Activated gamma-delta T cell (primary cell): ENCODE measurements around the gene MTARC1.

ENCODE experiments used
- DNase-seq: peaks from one replicate; lab custom pipeline; 2025; lab: John Stamatoyannopoulos, UW

Gene MTARC1

DNA sequence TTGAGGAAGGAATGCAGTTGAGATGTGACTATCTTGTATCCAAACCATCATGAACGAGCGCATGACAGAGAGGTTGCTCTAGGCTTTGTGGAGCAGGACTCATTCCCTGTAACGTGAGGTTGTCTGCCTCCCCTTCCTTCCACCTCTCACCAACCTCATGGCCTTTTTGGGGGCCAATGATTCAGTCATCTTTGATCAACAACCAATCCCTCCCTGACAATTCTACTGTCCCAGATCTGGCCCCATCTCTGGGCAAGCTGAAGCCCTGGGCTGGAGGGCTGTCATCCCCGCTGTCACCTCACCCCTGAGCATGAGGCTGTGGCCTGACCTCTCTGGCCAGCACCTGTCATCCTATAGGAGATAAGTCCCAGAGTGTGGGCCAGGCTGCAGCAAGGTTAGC is 19.7 kb downstream of the MTARC1 start:
- no peak for DNase-seq

DNA sequence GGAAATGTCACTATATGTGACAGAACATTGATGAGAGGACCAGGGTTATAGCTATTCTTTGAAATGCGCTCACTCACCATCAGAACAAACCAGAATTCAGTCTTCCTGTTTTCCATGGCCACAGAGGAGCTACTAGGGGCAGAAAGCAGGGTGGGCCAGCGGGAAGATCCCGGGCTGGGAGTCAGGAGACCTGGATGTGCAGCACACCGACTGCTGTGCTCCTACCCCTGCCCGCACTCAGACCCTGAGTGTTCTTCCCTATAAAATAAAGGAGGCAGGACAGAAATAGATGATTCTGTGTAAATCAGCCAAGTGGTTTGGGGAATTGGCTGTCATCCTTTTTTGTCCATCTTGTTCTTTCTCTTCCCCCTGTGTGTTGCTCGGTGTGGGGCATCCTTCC is 21.0 kb downstream of the MTARC1 start:
- DNase-seq = no peak

DNA sequence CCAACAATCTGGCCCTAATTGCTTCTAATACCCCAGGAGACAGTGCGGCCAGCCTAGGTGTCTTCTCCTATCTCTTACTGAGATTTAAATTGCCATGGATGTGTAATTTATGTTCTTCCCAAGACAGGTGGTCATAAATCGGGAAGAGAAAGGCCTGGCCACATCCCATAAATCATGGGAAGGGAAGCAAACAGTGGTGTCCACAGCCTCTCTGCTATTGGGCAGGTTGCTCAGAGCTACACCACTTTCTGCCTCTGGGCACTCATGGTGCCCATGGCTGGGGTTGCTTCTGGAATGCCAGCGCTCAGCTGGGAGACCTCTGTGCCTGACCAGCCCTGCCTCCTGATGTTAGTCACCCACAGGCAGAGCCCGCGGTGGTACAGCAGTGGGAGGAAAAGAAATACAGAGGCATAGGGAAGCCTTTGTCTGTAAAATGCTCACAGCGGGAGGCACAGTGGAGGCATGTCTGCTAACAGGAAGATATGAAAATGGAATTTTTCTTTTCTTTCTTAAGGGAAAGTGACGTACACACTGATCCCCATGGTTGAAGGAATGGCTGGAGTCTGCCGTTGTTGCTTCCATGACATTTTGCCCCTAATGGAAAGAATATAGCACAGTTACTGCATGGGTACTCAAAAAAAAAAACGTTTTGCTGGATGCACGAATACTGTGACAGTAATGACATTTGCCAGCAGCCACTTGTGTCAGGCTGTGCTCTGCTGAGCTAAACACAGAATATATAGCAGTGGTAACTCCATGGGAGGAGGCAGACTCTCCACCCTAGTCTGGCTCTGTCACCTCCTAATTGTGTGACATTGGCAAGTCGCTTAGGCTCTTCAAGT is 21.9 kb downstream of the MTARC1 start:
- no peak for DNase-seq

DNA sequence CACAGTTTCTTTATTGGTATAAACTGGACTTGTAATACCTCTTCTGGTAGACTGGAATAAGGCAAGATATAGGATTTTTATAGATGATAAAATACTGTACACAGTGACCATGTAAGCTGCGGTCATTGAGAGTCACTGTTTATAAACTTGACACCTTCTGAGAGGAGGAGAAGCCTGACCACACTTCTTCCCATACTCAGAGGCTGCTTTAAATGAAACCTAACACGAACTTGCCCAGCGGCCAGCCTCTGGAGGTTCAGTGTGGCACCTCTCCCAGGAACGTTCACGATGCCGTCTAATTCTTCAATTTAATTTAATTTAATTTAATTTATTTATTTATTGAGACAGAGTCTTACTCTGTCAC is 22.5 kb downstream of the MTARC1 start:
- DNase-seq = no peak

DNA sequence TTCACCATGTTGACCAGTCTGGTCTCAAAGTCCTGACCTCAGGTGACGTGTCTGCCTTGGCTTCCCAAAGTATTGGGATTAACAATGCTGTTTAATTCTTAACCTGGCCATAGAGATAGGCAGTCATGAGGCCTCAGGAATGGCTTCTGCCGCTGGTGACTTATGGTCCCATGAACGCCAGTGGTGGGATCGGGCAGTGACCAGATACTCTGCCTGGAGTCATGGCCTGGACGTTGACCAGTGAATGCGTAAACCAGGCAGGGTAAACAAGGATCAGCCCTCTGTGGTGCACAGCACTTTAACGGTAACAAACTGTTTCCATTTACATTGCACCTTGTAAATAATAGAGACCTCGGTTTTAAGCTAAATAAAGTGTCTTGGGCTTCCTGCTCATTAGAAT is 23.0 kb downstream of the MTARC1 start:
- no peak for DNase-seq

DNA sequence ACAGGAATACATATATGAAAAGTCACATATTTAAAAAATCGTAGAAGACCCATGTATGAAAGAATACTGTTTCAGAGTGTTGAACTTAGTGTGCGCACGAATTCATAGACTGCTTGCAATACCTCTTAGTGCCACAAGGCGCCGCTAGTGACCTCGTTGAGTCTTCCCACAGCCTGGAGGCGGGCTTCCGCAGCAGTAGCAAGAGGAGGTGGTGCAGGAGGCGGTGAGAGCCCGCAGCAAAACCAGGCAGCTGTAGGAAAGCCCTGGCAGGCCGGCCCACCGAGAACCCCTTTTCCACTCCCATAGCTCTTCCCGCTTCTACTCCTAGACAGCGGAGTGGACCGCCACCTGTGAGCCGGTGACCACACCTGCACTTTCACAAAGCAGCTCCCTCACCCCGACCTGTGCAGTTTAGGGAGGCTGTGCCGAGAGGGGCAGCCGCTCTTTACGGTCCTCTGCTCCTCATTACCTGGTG is 23.5 kb downstream of the MTARC1 start:
- DNase-seq = no peak

DNA sequence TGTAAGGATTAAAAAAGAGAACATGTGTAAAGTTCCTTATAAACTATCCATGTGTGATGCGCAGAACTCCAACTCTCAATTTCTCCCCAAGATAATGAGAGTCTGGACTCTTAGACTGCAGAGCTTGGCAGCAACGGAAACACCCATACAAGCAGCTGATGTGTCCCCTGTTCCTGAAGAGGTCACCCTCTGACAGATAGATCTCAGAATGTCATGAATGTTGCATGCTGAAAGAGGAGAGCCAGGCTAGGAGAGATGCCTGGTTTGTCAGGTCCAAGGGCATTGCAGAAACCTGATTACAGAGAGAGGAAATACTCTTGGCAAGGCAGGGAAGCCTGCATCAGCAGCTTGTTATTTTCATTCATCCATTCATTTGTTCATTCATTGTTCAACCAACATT is 24.2 kb downstream of the MTARC1 start:
- no peak for DNase-seq

DNA sequence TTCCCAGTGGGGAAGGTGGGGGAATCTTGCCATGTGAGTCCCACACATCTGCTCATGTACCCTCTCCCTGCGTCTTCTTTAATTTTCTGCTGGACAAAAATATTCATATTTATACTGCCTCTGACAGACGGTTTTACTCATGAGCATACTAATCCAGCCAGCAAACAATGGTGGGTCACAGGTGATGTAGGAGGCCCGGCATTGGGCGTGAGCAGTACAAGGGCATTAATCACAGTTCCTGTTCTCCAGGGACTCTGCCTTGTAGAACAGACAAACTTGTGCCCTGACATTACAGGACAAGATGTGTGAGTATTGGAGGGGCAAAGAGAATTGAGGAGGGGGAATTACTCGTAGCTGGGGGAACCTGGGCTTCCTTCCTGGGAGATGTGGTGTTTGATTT is 25.0 kb downstream of the MTARC1 start:
- no peak for DNase-seq

DNA sequence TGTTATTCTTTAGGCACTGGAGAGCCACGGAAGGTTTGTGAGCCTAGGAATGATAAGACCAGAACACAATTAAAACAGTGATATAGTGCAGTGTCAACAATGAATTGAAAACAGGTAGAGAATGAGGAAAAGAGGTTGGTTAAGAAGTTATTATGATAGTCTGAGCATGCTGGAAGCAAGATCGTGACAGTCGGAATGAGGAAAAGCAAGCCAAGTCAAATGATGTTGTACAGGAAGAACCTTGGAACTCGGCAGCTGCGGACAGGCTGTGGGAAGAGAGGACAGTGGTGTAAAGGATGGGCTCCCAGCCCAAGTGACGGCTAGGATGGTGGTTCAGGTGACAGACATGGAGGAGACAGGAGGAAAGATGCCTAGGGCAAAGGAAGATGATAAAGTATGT is 25.6 kb downstream of the MTARC1 start:
- DNase-seq = no peak

DNA sequence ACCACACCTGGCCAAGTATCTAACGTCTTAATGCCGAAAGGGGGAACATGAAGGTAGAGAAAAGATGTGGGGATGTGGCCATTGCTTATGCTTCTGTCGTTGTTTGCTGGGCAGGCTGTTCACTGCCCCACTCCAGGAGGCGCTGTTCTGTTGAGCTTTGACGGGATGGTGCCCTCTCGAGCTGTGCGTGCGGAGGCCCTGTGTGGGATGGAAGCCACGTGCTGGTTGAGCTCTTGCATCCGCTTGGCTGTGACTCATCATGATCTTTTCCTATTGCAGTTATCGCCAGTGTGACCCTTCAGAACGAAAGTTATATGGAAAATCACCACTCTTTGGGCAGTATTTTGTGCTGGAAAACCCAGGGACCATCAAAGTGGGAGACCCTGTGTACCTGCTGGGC is 26.3 kb downstream of the MTARC1 start:
- DNase-seq = no peak

DNA sequence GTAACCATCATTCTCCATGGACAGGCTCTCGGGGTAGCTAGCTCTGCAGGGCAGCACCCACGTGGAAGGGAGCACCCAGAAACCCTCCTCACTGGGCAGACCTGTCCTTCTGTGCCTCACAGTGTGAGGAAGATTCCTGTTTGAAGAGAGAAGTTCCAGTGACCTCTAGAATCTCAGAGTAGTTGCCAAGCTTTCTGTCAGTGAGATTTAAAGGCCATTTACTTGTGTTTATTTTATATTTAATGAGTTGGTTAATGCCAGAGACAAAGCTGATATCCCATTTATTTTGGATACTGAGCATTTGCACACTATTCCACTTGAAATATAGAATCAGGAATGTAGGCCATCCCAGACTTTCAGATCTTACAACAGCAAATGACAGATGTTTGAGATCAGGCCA is 28.7 kb downstream of the MTARC1 start:
- no peak for DNase-seq

DNA sequence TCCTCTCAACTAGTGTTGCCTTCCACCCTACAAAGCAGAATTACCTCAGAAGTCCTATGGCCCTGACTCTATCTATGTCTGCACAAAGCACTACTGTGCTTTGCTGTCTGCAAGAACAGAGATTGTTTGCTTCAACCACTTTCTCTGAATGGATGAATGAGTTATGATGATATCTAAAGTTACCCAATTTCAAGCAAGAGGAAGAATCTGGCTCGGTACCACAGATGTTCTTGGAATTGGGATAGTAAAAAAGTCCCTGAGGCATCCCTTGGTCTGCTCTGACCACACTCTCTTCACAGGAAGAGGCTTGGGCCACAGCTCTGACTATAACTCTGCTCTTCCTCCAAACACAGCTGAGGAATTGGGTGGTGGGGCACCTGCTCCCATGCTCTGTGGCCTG is 31.2 kb downstream of the MTARC1 start:
- DNase-seq = no peak

DNA sequence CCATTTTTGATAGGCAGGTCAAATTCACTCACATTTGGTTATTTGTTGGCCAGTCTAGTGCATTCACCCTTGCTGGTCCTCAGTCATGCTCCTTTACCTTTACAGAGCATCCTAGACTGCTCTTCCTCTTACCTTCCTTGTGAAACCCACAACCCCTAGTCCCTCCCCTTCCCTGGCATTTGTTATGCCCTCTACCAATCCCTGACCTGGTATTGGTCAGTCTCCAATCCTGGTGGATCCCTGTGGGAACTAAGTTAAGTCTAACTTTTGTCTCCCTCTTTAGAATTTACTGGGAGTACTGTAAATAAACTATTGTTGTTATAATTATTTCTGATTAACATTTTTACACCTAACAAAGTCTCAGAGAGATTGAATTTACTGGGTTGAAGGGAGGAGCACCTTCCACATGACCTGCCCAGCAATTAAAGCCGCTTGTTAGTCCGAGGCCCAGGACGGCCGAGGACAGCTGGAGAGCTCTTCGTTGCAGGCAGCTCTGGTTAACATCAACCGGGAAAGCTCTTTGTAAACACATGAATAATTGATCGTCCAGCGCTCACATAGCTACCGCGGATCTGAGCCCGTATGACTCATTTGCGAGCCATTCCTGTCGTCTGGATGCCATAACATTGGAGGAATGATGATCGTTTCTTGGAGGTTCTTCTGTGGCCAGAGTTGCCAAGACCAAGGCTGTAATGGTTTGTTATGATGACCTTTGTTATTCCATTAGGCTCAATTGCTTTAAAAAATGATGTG is 31.9 kb downstream of the MTARC1 start:
- no peak for DNase-seq

DNA sequence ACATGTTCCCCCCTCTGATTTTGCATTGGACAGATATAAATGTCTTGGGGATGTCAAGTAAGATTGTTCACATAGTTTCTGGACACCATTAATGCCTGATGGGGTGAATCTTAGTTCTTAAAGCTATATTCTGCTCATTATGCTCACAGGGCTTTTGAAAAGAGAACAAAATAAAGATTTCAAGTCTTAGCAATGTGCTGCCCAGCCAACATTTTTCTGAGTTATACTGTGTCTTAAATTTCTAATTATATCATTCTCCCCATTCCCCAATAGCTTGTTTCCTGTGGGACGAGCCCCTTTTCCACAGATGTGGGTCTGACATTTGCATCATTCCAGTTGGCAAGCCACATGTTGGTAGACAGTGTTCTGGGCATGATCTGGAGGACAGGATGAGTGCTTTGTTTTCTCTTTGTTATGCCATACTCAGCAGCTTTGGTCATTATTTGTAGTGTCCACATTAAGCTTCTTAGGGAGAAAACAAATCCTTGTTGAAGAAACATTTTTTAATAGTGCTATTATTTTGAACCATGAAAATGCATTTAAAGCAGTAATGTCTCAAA is 32.8 kb downstream of the MTARC1 start:
- no peak for DNase-seq

DNA sequence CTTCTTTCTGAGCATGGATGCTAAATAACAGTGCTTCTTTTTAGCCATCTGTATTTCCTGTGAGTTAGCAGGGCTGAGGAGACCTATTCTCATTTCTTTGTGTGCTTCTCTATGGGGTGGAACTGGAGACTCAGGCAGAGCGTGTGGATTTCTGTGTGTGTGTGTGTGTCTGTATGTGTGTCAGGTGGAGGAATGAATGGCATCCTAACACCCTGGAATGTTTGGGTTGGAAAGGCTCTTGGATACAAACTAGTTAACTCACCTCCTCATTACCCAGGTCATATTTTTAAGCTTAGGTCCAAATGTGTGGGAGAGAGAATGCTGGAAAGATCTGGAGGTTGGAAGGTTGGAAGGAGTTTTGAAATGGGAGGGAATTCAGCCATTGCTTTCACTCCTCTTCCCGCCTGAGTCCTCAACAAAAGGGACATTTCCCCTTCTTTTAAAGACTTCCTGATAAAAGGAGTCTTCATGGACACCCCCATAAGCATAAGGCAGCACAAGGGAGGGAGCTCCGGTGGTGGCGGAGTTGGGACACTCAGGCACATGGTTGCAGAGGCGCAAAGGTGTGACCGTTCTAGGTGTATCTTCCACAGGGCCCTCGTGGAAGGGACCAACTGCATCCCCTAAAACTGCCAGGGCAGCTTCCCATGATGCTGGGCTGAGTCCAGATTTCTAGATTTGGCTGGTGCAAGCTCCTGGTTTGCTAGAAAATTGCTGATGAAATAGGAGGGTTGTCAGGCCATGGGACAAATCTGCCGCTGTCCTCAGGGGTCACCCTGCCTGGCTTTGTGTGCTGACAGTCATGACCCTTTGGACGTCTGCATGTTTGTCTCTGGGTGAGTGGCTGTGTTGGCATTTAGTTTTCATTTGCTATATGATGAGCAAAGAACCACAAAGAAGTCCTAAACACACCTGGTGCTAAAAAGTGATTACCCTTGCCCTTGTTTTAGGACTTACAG is 37.6 kb downstream of the MTARC1 start:
- DNase-seq = no peak

DNA sequence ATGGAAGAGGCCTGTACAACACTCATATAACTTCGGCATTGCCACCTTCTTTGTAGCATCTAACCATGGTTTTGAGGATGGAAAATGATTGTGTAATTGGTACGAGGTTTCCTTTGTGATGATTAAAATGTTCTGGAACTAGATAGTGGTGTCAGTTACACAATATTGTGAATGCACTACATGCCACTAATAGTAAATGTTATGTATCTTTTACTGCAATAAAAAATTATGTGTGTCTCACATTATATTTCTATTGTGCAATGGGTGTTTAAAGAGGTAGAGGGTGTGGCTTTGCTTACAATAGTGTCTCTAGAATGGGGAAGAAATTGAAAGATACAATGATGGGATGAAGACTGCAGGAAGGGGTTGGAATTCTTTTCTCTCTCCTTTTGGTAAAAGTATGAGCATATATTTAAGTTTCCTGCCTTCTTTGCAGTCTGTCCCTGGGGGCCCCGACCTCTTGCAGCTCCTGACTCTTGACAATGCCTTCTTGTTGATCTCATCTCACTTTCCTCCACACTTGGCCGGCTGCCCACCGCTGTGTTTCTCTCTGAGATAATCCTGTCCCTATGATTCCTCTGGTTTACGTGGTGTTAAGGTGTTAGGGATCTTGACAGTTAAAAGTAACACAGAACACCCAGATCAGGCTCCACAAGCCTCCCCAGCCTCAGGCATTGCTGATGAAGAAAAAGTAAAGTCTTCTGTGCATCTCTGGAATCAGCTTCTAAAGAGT is 39.3 kb downstream of the MTARC1 start:
- DNase-seq = no peak

DNA sequence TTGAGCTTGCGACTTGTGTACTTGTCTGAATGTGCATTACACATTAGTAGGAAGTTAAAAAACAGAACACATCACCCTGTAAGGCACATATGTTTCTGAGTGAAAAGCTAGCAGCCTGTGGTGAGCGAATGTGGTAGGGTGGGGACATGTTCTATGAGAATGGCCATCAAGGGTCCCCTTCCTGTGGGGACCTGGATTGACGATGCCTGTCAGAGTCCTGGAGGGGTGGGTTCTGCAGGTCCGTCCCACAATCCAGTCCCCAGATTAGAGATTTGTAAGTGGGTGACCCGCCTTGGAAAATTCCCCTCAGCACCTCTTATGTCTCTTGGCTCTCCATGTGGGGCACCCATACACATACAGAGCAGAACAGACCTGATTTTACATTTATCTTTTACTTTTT is 40.0 kb downstream of the MTARC1 start:
- no peak for DNase-seq

DNA sequence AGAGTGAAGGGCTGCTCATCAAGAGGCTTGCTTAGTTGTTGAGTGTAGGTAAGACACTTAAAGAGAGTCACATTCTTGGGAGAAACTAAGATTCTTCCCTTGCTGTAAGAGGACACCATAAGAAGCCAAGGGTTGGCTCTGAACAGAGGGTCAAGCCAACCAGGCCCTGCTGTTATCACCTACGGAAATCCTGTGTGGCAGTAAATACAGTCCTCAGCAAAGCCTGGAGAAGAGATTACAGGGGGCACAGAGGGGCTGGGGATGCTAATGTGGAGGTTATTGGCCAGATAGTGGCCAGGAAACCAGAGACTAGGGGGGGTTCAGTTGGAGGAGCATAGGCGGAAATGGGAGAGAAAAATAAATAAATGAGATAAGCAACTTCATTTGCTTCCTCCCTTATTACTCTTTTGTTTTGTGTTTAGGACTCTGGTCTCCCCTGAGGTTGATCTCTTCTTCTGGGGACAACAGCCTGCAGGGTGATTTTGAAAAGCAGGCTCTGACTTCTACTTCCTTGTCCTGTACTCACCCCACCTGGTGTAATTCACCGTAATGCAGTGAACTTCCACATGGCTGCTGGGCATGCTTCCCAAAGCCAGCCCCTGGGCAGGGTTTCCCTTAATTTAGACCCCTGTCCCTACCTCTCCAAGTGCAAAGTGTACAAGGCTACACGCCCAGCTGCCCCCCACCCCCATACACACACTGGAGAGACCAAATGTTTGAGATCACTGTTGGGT is 40.9 kb downstream of the MTARC1 start:
- no peak for DNase-seq

DNA sequence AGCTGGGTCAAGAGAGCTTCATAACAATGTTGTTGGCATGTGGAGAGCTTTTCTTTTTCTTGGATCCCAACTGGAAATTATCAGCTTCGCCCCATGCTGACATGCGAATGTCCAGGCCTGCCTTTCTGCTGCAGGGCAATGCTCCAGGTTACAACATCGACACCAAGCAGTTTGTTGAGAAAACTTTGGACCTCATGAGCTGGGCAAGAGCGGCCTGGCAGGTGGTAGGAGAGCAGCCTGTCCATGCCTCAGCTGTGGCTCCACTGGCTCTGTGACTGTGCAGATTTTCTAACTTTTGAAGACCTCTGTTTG is 41.4 kb downstream of the MTARC1 start:
- no peak for DNase-seq

DNA sequence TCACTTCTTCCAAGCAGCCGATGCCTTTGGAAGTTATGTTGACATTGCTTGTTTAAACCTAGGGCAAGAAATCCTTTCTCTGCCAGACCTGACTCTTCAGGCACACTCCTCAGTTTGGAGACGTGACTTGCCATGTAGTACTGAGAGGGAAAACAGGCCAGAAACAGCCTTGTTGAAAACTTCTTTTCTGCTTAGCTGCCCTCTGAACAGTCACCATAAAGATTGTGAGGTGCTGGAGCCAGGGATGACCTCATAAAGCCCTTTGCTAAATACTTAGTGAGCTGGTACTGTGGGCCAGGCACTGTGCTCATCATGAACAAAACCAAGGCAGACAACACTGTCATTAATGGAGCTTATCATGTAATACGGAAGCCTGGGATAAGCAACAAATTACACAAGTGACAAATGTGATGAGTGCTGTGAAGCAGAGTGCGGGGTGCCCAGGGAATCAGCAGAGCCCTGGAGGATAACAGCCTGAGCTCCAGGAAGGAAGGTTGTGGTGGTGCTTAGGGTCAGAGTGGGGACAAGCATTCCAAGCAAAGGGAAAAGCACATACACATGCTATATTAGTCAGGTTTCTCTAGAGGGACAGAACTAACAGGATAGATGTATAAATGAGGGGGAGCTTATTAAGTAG is 42.4 kb downstream of the MTARC1 start:
- no peak for DNase-seq
